HG03139 (cell line): ENCODE results near the gene GCLM.
A peak's percentile ranks its signal among the peaks of the same experiment; 100 is the strongest.
"Not testable (repeated sequence)": the region's sequence is repeated elsewhere in the genome, so short reads cannot be mapped to it uniquely, and the experiment has no call there.

ENCODE experiments used
- ATAC-seq: cut with Tn5 transposase; IDR thresholded peaks from one replicate; pipeline ENCODE4 v1.9.1; 2021; ENCODE audit not compliant: unreplicated experiment

The GCLM gene, protein sequence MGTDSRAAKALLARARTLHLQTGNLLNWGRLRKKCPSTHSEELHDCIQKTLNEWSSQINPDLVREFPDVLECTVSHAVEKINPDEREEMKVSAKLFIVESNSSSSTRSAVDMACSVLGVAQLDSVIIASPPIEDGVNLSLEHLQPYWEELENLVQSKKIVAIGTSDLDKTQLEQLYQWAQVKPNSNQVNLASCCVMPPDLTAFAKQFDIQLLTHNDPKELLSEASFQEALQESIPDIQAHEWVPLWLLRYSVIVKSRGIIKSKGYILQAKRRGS

GRCh38 chr1:93909146-93910050, at the start of gene GCLM:
Gene GCLM, minus strand, starts transcription at chr1:93909430. Its CDS starts 267 bp downstream, at chr1:93909163.
- peak; percentile 91 for ATAC-seq

DNA sequence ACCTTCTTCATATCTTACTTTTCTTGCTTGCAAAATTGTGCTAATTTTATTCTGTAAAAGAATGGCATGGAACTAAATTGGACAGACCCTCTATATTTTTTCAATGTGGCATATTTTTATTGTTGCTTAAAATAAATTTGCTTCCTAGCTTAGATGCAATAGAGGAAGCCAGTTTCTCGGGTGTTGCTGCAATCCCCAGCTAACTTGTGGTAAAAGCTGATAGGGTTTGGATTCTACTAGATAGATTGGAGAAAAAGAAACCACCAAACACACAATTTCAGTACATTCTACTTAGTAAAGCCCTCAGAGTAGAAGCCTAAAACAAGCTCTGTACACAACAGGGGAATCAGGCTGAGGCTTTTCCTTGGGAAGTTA, 49.5 kb upstream of the GCLM start:
- ATAC-seq: no peak

GRCh38 chr1:93958032-93958725, 48.9 kb upstream of the GCLM start:
- no peak for ATAC-seq

DNA sequence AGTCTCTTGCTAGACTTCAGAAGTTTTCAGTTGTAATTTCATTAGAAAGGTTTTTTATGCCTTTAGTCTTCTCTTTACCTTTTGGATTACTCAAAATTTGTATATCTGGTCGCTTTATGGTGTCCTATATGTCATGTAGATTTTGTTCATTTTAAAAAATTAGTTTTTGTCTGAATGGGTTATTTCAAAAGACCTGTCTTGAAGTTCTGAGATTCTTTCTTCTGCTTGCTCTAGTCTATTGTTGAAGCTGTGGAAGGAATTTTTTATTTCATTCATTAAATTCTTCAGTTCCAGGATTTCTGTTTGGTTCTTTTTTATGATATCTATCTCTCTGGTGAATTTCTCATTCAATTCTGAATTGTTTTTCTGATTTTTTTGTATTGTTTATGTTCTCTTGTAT, 46.5 kb upstream of the GCLM start:
- ATAC-seq: no peak

- ATAC-seq: not testable (repeated sequence)
Measured at GRCh38 chr1:93947002-93947686, 37.9 kb upstream of the GCLM start.

DNA sequence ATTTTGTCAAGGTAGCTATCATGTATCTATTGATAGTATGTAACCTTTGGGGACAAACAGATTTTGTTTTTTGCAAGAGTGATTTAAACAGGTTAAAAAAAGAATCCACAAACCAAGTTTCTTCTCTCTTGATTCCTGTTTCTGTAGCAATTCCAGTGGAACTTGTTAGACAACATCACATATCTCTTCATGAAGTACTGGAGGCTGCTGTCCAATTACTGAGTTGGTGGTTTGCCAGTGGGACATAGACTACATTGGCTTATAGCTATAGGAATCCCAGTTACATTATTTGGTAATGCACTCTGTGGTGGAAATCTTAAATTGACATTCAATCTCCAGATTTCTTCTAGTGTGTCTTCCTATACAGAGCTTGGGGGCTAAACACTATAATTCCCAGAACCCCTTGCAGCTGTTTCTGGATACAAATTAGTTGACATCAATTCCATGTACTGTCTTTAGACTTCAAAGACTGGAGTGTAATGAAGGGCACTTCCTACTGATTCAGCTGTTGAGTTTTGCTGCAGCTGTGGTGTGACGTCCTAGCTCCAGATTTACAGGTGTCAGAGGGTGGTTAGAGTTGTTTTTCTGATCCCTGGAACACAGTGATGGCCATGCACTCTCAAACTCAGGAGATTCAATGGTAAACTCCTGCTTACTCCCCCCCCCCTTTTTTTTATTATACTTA, 29.4 kb upstream of the GCLM start:
- ATAC-seq: no peak

- ATAC-seq: no peak
Measured at GRCh38 chr1:93937997-93938396, 28.8 kb upstream of the GCLM start.

- no peak for ATAC-seq
Measured at GRCh38 chr1:93925206-93925605, 16.0 kb upstream of the GCLM start.

GRCh38 chr1:93919780-93920179, 10.6 kb upstream of the GCLM start:
- no peak for ATAC-seq

GRCh38 chr1:93917302-93917701, 8.1 kb upstream of the GCLM start:
- ATAC-seq: no peak

- not testable (repeated sequence) for ATAC-seq
Measured at GRCh38 chr1:93910880-93911279, 1.6 kb upstream of the GCLM start.

DNA sequence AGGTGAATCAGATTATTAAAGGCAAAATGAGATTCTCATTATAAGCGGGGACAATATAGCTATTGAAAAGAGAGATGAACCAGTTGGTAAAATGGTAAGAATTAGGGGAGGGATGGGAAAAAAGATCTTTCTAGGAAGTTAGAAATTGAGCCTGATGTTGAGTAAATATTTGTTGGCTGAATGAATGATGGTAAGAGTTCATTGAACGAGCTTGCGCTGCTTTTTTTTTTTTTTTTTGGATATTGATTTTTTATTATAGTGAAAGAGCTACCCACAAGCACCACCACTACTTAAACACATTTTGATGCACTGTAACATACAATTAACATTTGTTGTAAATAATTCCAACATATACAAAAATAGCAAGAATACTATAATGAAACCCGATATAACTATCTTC, 1.1 kb upstream of the GCLM start:
- ATAC-seq: no peak

DNA sequence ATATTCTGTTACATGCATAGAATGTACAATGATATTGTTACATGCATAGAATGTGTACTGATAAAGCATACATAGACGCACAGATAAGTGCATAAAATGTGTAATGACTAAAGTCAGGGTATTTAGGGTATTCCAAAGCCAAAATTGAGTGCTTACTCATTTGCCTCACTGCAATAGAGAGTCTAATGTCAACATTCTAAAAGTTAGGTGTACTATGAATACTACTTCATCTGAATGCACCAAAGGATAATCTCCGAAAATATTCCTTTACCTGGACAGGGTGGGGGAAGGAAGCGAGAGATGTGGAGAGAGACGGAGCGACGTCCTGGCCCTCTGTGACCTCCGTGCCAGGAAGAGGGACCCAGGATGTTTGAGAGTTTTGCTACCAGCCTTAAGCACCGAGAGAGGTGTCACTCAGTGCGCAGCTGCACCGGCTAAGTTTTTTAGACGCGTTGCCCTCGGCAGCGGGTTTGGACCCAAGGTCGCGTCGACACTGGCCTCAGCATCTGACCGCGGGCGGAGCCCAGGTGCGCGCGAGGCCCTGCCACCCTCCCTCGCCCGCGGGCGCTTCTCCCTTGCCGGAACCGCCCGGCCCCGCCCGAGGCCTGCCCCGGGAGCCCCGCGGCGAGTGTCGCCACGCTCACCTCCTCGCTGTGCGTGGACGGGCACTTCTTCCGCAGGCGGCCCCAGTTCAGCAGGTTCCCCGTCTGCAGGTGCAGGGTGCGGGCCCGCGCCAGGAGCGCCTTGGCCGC, 660 bp downstream of the GCLM start:
- ATAC-seq: peak; percentile 36

GRCh38 chr1:93907718-93908117, 1.5 kb downstream of the GCLM start:
- ATAC-seq: no peak

GRCh38 chr1:93906480-93906879, 2.8 kb downstream of the GCLM start:
- no peak for ATAC-seq

- no peak for ATAC-seq
Measured at GRCh38 chr1:93905734-93906133, 3.5 kb downstream of the GCLM start.

DNA sequence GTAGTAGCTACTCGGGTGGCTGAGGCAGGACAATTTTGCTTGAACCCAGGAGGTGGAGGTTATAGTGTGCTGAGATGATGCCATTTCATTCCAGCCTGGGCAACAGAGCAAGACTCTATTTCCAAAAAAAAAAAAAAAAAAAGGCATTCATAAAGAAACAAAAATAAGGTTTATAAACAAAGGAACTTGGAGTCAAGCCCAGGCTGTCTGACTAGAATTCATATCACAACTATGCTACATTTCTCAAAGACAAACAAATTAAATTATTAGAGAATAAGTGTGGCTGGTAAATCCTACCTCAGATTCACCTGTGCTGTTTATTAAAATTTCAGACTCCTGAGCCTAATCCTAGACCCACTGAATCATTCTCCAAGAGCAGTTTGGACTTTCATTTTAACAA, 4.2 kb downstream of the GCLM start:
- ATAC-seq: no peak

- ATAC-seq: no peak
Measured at GRCh38 chr1:93904228-93904627, 5.0 kb downstream of the GCLM start.

DNA sequence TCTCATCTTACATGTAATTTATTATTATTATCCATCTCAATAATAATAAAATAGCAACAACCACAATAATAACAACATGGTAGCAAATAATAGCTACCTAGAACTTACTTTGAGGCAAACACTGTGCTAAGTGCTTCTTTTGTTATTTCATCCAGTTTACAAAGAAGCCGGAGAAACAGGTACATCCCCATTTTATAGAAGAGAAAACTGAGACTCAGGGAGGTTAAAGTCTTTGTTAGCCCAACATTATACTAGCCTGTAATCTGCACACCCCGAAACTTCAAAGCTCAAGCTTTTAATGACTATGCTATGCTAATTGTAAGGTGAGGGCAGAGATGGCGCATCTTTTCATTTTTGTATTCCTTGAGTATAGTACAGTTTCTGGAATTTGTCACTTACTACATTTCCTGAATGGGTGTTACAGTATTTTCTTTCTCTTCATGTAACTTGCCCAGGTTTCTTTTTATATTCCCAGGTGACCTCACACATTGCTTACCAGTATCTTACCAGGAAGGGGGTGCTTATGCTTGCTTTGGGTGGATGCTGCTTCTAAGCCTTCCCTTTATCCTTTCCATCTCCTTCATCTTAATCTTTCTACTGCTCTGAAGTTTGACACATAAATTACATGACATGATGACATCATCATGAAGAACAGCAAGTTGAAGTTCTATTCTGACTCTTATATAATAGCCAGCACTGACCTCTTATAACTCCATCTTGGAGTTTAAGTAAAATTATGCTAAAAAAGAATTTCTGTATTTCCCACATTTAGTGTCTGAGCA, 8.3 kb downstream of the GCLM start:
- no peak for ATAC-seq
